Activated naive CD8-positive, alpha-beta T cell treated with anti-CD3 and anti-CD28 coated beads, Interleukin-2, amount 50 U/mL, for 24 hours (primary cell): Measurements from ENCODE around the gene NDC1.

Experiments
- ATAC-seq: fragments of 150-1000 bp; cut with Tn5 transposase; one replicate; pipeline ENCODE4 v1.10.0; 2021
- DNase-seq: peaks from one replicate; pipeline ENCODE4 v3.0.0; 2021
- H3K27ac Mint-ChIP-seq: one replicate; pipeline ENCODE4 v1.8.0; 2021; ENCODE audit warnings: mild to moderate bottlenecking, mixed read lengths
- H3K27me3 Mint-ChIP-seq: one replicate; pipeline ENCODE4 v1.8.0; 2021; ENCODE audit warnings: mixed read lengths
- H3K36me3 Mint-ChIP-seq: one replicate; pipeline ENCODE4 v1.8.0; 2021; ENCODE audit warnings: low read depth, mixed read lengths
- H3K4me1 Mint-ChIP-seq: one replicate; pipeline ENCODE4 v1.8.0; 2021; ENCODE audit warnings: mixed read lengths
- H3K4me3 Mint-ChIP-seq: one replicate; pipeline ENCODE4 v1.8.0; 2021; ENCODE audit warnings: mild to moderate bottlenecking, moderate library complexity, mixed read lengths
- H3K9me3 Mint-ChIP-seq: one replicate; pipeline ENCODE4 v1.8.0; 2021; ENCODE audit warnings: mixed read lengths

The NDC1 gene

GRCh38 chr1:53735261-53735660 is 102.8 kb downstream of the NDC1 start:
- Mint-ChIP-seq H3K27me3 (peaks cover 51% of the 10 kb centered on the region), H3K9me3 (no peaks in the 10 kb centered on the region), H3K4me3 (no peak overlapping the region), H3K27ac (no peak overlapping the region), H3K4me1 (peaks cover 2% of the 10 kb centered on the region), H3K36me3 (no peaks in the 10 kb centered on the region)
- ATAC-seq, result no peak
- DNase-seq, result no peak

- DNase-seq (no peak), ATAC-seq (no peak)
- H3K4me1 Mint-ChIP-seq, result peaks cover 2% of the 10 kb centered on the region
- H3K9me3 Mint-ChIP-seq, result no peaks in the 10 kb centered on the region
- H3K36me3 Mint-ChIP-seq, result no peaks in the 10 kb centered on the region
- no peak overlapping the region for H3K4me3 Mint-ChIP-seq
- H3K27ac Mint-ChIP-seq, result no peak overlapping the region
- peaks cover 46% of the 10 kb centered on the region for H3K27me3 Mint-ChIP-seq
Observed at GRCh38 chr1:53734650-53735211, 103.4 kb downstream of the NDC1 start.

GRCh38 chr1:53733975-53734649 is 104.0 kb downstream of the NDC1 start:
- Mint-ChIP-seq H3K27ac (no peak overlapping the region), H3K27me3 (peaks cover 42% of the 10 kb centered on the region), H3K36me3 (no peaks in the 10 kb centered on the region), H3K9me3 (no peaks in the 10 kb centered on the region), H3K4me3 (no peak overlapping the region), H3K4me1 (peaks cover 2% of the 10 kb centered on the region)
- ATAC-seq (no peak), DNase-seq (no peak)

GRCh38 chr1:53733447-53733931 is 104.6 kb downstream of the NDC1 start:
- Mint-ChIP-seq H3K36me3 (no peaks in the 10 kb centered on the region), H3K4me1 (peaks cover 2% of the 10 kb centered on the region), H3K27me3 (peaks cover 41% of the 10 kb centered on the region), H3K27ac (no peak overlapping the region), H3K9me3 (no peaks in the 10 kb centered on the region), H3K4me3 (no peak overlapping the region)
- no peak for ATAC-seq
- DNase-seq, result no peak

- Mint-ChIP-seq H3K27ac (no peak overlapping the region), H3K4me3 (no peak overlapping the region), H3K36me3 (no peaks in the 10 kb centered on the region), H3K27me3 (peaks cover 38% of the 10 kb centered on the region), H3K9me3 (no peaks in the 10 kb centered on the region), H3K4me1 (peaks cover 2% of the 10 kb centered on the region)
- no peak for ATAC-seq
- no peak for DNase-seq
Observed at GRCh38 chr1:53732912-53733317, 105.2 kb downstream of the NDC1 start.

- DNase-seq (no peak), ATAC-seq (no peak)
- Mint-ChIP-seq H3K4me1 (peaks cover under 1% of the 10 kb centered on the region), H3K9me3 (no peaks in the 10 kb centered on the region), H3K36me3 (no peaks in the 10 kb centered on the region), H3K27ac (no peak overlapping the region), H3K27me3 (peaks cover 36% of the 10 kb centered on the region), H3K4me3 (no peak overlapping the region)
Observed at GRCh38 chr1:53732409-53732808, 105.7 kb downstream of the NDC1 start.

GRCh38 chr1:53731779-53732305 is 106.3 kb downstream of the NDC1 start:
- peaks cover 31% of the 10 kb centered on the region for H3K27me3 Mint-ChIP-seq
- ATAC-seq, result no peak
- no peak overlapping the region for H3K4me3 Mint-ChIP-seq
- no peaks in the 10 kb centered on the region for H3K4me1 Mint-ChIP-seq
- H3K36me3 Mint-ChIP-seq, result no peaks in the 10 kb centered on the region
- no peaks in the 10 kb centered on the region for H3K9me3 Mint-ChIP-seq
- DNase-seq, result no peak
- no peak overlapping the region for H3K27ac Mint-ChIP-seq

GRCh38 chr1:53731043-53731600 is 107.0 kb downstream of the NDC1 start:
- Mint-ChIP-seq H3K36me3 (no peaks in the 10 kb centered on the region), H3K4me1 (no peaks in the 10 kb centered on the region), H3K27me3 (peaks cover 24% of the 10 kb centered on the region), H3K27ac (no peak overlapping the region), H3K4me3 (no peak overlapping the region), H3K9me3 (no peaks in the 10 kb centered on the region)
- no peak for ATAC-seq
- no peak for DNase-seq

GRCh38 chr1:53730224-53730865 is 107.8 kb downstream of the NDC1 start:
- Mint-ChIP-seq H3K9me3 (no peaks in the 10 kb centered on the region), H3K4me3 (no peak overlapping the region), H3K27me3 (peaks cover 17% of the 10 kb centered on the region), H3K4me1 (no peaks in the 10 kb centered on the region), H3K36me3 (no peaks in the 10 kb centered on the region), H3K27ac (no peak overlapping the region)
- ATAC-seq (no peak), DNase-seq (no peak)

- ATAC-seq, result no peak
Observed at GRCh38 chr1:53729456-53730223, 108.5 kb downstream of the NDC1 start.

GRCh38 chr1:53728702-53729455 is 109.2 kb downstream of the NDC1 start:
- no peak overlapping the region for H3K4me3 Mint-ChIP-seq
- no peak for DNase-seq
- H3K36me3 Mint-ChIP-seq, result no peaks in the 10 kb centered on the region
- H3K27ac Mint-ChIP-seq, result no peak overlapping the region
- ATAC-seq, result no peak
- H3K9me3 Mint-ChIP-seq, result no peaks in the 10 kb centered on the region
- H3K27me3 Mint-ChIP-seq, result peaks cover 14% of the 10 kb centered on the region
- H3K4me1 Mint-ChIP-seq, result no peaks in the 10 kb centered on the region

More at GRCh38 chr1:53729456-53730223, 108.5 kb downstream of the NDC1 start:
- no peaks in the 10 kb centered on the region for H3K4me1 Mint-ChIP-seq
- no peak overlapping the region for H3K4me3 Mint-ChIP-seq
- H3K36me3 Mint-ChIP-seq, result no peaks in the 10 kb centered on the region
- H3K27me3 Mint-ChIP-seq, result peaks cover 14% of the 10 kb centered on the region
- DNase-seq, result no peak
- no peak overlapping the region for H3K27ac Mint-ChIP-seq
- H3K9me3 Mint-ChIP-seq, result no peaks in the 10 kb centered on the region

- no peak for DNase-seq
- H3K4me1 Mint-ChIP-seq, result no peaks in the 10 kb centered on the region
- H3K9me3 Mint-ChIP-seq, result no peaks in the 10 kb centered on the region
- no peaks in the 10 kb centered on the region for H3K36me3 Mint-ChIP-seq
- no peak for ATAC-seq
- no peak overlapping the region for H3K27ac Mint-ChIP-seq
- no peak overlapping the region for H3K4me3 Mint-ChIP-seq
- peaks cover 11% of the 10 kb centered on the region for H3K27me3 Mint-ChIP-seq
Observed at GRCh38 chr1:53728196-53728595, 109.9 kb downstream of the NDC1 start.

- Mint-ChIP-seq H3K27ac (no peak overlapping the region), H3K4me1 (no peaks in the 10 kb centered on the region), H3K27me3 (peaks cover 5% of the 10 kb centered on the region)
Observed at GRCh38 chr1:53727461-53728092, 110.5 kb downstream of the NDC1 start.

More at GRCh38 chr1:53727461-53728092, 110.5 kb downstream of the NDC1 start:
- no peak overlapping the region for H3K4me3 Mint-ChIP-seq
- DNase-seq (no peak), ATAC-seq (no peak)
- no peaks in the 10 kb centered on the region for H3K9me3 Mint-ChIP-seq
- H3K36me3 Mint-ChIP-seq, result no peaks in the 10 kb centered on the region
